SK-N-SH (cell line): ENCODE measurements around the gene LTC4S.

Source experiments
- EP300 ChIP-seq, 2 experiments: IDR thresholded peaks; 2 replicates each; pipeline versions ENCODE4 v1.4.0 to v1.6.1; 2012; ENCODE audit warnings: borderline replicate concordance in 1 of 2, low read depth in 1 of 2, low read length in 1 of 2
- EZH2phosphoT487 ChIP-seq: fragments of 200-600 bp; sonication (generic); IDR thresholded peaks from 2 replicates; pipeline ENCODE4 v1.6.1; 2017; ENCODE audit warnings: low read depth, mixed run types, mild to moderate bottlenecking, antibody characterized with exemption, moderate library complexity, borderline replicate concordance
- FOSL2 ChIP-seq: IDR thresholded peaks from 2 replicates; pipeline ENCODE4 v1.4.0; 2012; ENCODE audit warnings: low read depth, mild to moderate bottlenecking, moderate library complexity, borderline replicate concordance
- GABPA ChIP-seq: IDR thresholded peaks from 2 replicates; pipeline ENCODE4 v1.4.0; 2012; ENCODE audit warnings: low read depth, mild to moderate bottlenecking
- JUND ChIP-seq: IDR thresholded peaks from 2 replicates; pipeline ENCODE4 v1.4.0; 2012
- POLR2AphosphoS5 ChIP-seq: IDR thresholded peaks from 2 replicates; pipeline ENCODE4 v1.6.1; 2012; ENCODE audit warnings: low read depth, low read length
- RAD21 ChIP-seq: IDR thresholded peaks from 2 replicates; pipeline ENCODE4 v1.6.1; 2012; ENCODE audit warnings: mild to moderate bottlenecking, low read length
- TF ChIP-seq, protein P1 (sequence below): IDR thresholded peaks from 2 replicates; pipeline ENCODE4 v1.4.0; 2012; ENCODE audit warnings: low read depth
- TF ChIP-seq, protein P2 (sequence below): fragments of 200-600 bp; sonication (generic); IDR thresholded peaks from 2 replicates; pipeline ENCODE4 v1.6.1; 2017; ENCODE audit warnings: antibody characterized with exemption, mild to moderate bottlenecking, moderate library complexity

DNA sequence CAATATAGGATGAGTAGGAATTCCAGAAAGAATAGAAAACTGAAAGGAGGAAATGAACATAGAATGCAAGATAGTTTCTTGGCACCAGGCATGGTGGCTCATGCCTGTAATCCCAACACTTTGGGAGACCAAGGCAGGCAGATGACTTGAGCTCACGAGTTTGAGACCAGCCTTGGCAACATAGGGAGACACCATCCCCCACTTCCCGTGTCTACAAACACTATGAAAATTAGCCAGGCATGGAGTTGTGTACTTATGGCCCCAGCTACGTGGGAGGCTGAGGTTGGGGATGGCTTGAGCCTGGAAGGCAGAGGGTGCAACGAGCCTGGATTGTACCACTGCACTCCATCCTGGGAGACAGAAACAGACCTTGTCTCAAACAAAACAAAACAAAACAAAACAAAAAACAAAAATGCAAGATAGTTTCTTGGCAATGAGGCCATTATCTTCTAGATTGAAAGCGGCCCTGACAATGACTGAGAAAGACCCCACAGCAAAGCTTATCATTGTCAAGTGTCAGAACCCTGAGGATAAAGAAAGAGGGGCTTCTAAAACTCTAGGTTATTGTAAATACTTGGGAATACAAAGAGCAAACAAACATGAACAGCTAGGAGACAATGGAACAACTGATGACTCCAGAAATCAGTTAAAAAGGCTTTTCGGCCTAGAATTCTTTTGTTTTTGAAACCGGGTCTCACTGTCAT is 36.1 kb downstream of the LTC4S start:
- TF ChIP-seq, protein P1, sequence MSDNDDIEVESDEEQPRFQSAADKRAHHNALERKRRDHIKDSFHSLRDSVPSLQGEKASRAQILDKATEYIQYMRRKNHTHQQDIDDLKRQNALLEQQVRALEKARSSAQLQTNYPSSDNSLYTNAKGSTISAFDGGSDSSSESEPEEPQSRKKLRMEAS = no peak
- no peak for TF ChIP-seq FOSL2
- TF ChIP-seq, protein P2, sequence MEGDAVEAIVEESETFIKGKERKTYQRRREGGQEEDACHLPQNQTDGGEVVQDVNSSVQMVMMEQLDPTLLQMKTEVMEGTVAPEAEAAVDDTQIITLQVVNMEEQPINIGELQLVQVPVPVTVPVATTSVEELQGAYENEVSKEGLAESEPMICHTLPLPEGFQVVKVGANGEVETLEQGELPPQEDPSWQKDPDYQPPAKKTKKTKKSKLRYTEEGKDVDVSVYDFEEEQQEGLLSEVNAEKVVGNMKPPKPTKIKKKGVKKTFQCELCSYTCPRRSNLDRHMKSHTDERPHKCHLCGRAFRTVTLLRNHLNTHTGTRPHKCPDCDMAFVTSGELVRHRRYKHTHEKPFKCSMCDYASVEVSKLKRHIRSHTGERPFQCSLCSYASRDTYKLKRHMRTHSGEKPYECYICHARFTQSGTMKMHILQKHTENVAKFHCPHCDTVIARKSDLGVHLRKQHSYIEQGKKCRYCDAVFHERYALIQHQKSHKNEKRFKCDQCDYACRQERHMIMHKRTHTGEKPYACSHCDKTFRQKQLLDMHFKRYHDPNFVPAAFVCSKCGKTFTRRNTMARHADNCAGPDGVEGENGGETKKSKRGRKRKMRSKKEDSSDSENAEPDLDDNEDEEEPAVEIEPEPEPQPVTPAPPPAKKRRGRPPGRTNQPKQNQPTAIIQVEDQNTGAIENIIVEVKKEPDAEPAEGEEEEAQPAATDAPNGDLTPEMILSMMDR = no peak
- no peak for TF ChIP-seq GABPA
- TF ChIP-seq EP300 (IDR thresholded peaks at IDR 0.05; ENCODE audit: borderline replicate concordance in 1 of 2, low read depth in 1 of 2, low read length in 1 of 2) = no peak
- no peak for TF ChIP-seq RAD21
- TF ChIP-seq JUND = no peak
- no peak for TF ChIP-seq POLR2AphosphoS5
- no peak for TF ChIP-seq EZH2phosphoT487
